ENCODE results near the gene PDE4B.

Gene PDE4B

GRCh38 chr1:65897485-65897884 is 104.8 kb downstream of the PDE4B start:
- no peak overlapping the region for H3K4me3 ChIP-seq (ENCODE audit: control insufficient read depth, low read depth, low read length)
- TF ChIP-seq, protein P1, sequence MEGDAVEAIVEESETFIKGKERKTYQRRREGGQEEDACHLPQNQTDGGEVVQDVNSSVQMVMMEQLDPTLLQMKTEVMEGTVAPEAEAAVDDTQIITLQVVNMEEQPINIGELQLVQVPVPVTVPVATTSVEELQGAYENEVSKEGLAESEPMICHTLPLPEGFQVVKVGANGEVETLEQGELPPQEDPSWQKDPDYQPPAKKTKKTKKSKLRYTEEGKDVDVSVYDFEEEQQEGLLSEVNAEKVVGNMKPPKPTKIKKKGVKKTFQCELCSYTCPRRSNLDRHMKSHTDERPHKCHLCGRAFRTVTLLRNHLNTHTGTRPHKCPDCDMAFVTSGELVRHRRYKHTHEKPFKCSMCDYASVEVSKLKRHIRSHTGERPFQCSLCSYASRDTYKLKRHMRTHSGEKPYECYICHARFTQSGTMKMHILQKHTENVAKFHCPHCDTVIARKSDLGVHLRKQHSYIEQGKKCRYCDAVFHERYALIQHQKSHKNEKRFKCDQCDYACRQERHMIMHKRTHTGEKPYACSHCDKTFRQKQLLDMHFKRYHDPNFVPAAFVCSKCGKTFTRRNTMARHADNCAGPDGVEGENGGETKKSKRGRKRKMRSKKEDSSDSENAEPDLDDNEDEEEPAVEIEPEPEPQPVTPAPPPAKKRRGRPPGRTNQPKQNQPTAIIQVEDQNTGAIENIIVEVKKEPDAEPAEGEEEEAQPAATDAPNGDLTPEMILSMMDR (IDR thresholded peaks at IDR 0.05; ENCODE audit: control insufficient read depth, insufficient read depth, low read depth, low read length, missing control alignments): no peak
- no peak for DNase-seq (ENCODE audit: low read depth)

GRCh38 chr1:65904681-65905083 is 112.0 kb downstream of the PDE4B start:
- no peak for DNase-seq (ENCODE audit: low read depth)
- TF ChIP-seq, protein P1 (IDR thresholded peaks at IDR 0.05; ENCODE audit: control insufficient read depth, insufficient read depth, low read depth, low read length, missing control alignments): no peak
- H3K4me3 ChIP-seq (ENCODE audit: control insufficient read depth, low read depth, low read length): no peak overlapping the region

DNA sequence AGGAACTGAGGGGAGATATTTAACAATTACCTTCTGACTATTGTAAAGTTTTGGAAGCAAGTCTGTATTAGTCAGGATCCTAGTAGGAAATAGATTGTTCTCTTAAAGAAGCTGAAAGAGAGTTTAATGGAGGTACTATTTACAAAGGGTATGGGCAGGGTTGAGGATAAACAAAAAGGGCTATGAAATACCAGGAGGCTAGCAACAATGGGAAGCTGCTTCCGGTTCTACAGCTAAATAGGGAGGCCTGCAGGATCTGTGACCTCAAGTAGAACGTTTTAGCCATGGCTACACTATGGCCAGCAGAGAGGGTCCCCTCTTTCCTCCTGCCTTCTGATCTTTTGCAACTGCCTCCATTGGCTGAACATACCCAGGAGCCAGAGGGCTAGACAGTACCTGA is 117.7 kb downstream of the PDE4B start:
- TF ChIP-seq, protein P1 (IDR thresholded peaks at IDR 0.05; ENCODE audit: control insufficient read depth, insufficient read depth, low read depth, low read length, missing control alignments): no peak
- no peak overlapping the region for H3K4me3 ChIP-seq (ENCODE audit: control insufficient read depth, low read depth, low read length)
- DNase-seq (ENCODE audit: low read depth): no peak

GRCh38 chr1:65911679-65912078 is 119.0 kb downstream of the PDE4B start:
- H3K4me3 ChIP-seq (ENCODE audit: control insufficient read depth, low read depth, low read length): no peak overlapping the region
- TF ChIP-seq, protein P1 (IDR thresholded peaks at IDR 0.05; ENCODE audit: control insufficient read depth, insufficient read depth, low read depth, low read length, missing control alignments): no peak
- no peak for DNase-seq (ENCODE audit: low read depth)

DNA sequence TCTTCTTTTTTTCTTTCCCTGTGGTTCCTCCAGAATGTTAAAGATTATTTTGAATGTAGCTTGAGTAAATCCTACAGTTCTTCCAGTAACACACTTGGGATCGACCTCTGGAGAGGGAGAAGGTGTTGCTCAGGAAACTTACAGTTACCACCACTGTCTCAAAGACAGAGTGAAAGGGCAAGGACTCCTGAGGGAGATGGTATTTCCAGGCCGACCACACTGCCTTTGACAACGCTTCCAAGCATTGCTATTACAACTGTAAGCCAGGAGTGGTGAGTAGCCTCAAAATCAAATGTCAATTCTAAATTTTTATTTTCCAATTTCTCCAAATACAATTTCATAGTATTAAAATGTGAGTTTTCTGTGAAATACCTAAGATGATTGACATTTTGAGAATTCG is 125.9 kb downstream of the PDE4B start:
- H3K4me3 ChIP-seq (ENCODE audit: control insufficient read depth, low read depth, low read length): no peak overlapping the region
- no peak for DNase-seq (ENCODE audit: low read depth)
- TF ChIP-seq, protein P1 (IDR thresholded peaks at IDR 0.05; ENCODE audit: control insufficient read depth, insufficient read depth, low read depth, low read length, missing control alignments): no peak

DNA sequence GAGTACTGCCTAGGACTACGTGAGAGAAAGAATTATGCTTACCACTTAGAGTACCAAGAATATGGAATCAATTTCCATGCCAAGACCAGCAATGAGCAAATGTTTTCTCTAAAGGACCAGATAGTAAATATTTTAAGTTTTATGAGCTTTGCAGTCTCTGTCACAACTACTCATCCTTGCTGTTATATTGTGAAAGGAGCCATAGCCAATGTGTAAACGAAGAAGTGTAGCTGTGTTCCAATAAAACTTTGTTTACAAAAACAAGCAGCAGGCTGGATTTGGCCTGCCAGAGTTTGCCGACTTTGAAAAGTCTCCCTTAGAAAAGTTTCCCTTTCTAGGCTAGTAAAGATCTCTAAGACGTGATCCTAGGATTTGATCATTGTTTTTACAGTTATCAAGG is 128.8 kb downstream of the PDE4B start:
- DNase-seq (ENCODE audit: low read depth): peak; percentile 4

More for the DNA sequence above, 128.8 kb downstream of the PDE4B start:
- H3K4me3 ChIP-seq (ENCODE audit: control insufficient read depth, low read depth, low read length): no peak overlapping the region
- TF ChIP-seq, protein P1 (IDR thresholded peaks at IDR 0.05; ENCODE audit: control insufficient read depth, insufficient read depth, low read depth, low read length, missing control alignments): no peak

Data from AG09309 (cell line).